ENCODE data around the gene ATPAF2. TPM values are rescaled to one million over a fixed set of nuclear protein-coding genes. Genes with fewer than 3 reads are reported as not detected.

The ATPAF2 gene
- total and polyA plus RNA-seq, 7 donors = 10.3 to 28.8 (median 19.7) TPM

- DNase-seq = no peak
- intact Hi-C loops (cut with DNase I) = loop anchor here (5.0 kb wide), 3 partner anchors 65 to 160 kb away; partner anchors contain the start of genes DRC3 and TOM1L2
- Histone ChIP-seq H3K36me3 (no peaks in the 10 kb centered on the region), H3K27me3 (no peaks in the 10 kb centered on the region), H3K27ac (no peak overlapping the region), H3K4me1 (peaks cover 0 to 45% (median 38%) of the 10 kb centered on the region in 4 donors), H3K4me3 (no peak overlapping the region), H3K9me3 (no peaks in the 10 kb centered on the region)
- TF ChIP-seq EP300 (IDR thresholded peaks at IDR 0.05) = no peak
- TF ChIP-seq CTCF (IDR thresholded peaks at IDR 0.05) = no peak
- TF ChIP-seq POLR2AphosphoS5 (IDR thresholded peaks at IDR 0.05) = no peak
- no peak for TF ChIP-seq POLR2A (IDR thresholded peaks at IDR 0.05)
- 59 to 78% methylated on average over 6 of the region's 6 CpGs for WGBS, 2 donors
Observed at GRCh38 chr17:18037486-18037885, 1.5 kb downstream of the ATPAF2 start.

GRCh38 chr17:18035704-18036103 is 3.3 kb downstream of the ATPAF2 start:
- no peak for DNase-seq
- Histone ChIP-seq H3K36me3 (no peaks in the 10 kb centered on the region), H3K27ac (no peak overlapping the region), H3K4me3 (no peak overlapping the region), H3K9me3 (no peaks in the 10 kb centered on the region), H3K27me3 (no peaks in the 10 kb centered on the region), H3K4me1 (peaks cover 0 to 27% (median 27%) of the 10 kb centered on the region in 4 donors)
- 64 to 85% methylated on average over 2 of the region's 2 CpGs for WGBS, 2 donors
- intact Hi-C loops (cut with DNase I) = loop anchor here (5.0 kb wide), 3 partner anchors 63 to 158 kb away; partner anchors contain the start of genes DRC3 and TOM1L2
- TF ChIP-seq EP300 (IDR thresholded peaks at IDR 0.05) (no peak), POLR2AphosphoS5 (IDR thresholded peaks at IDR 0.05) (no peak), POLR2A (IDR thresholded peaks at IDR 0.05) (no peak), CTCF (IDR thresholded peaks at IDR 0.05) (no peak)

- Histone ChIP-seq H3K27ac (no peak overlapping the region), H3K9me3 (no peaks in the 10 kb centered on the region), H3K27me3 (no peaks in the 10 kb centered on the region), H3K4me1 (peaks cover 0 to 19% (median 17%) of the 10 kb centered on the region in 4 donors), H3K36me3 (no peaks in the 10 kb centered on the region), H3K4me3 (no peak overlapping the region)
- no peak for DNase-seq
- TF ChIP-seq CTCF (IDR thresholded peaks at IDR 0.05) = peak; percentile 39 to 51 (median 42)
- peak in 1 of 4 donors; percentile 13 for TF ChIP-seq POLR2AphosphoS5 (IDR thresholded peaks at IDR 0.05)
- TF ChIP-seq EP300 (IDR thresholded peaks at IDR 0.05) = no peak
- no peak for TF ChIP-seq POLR2A (IDR thresholded peaks at IDR 0.05)
- 20 to 24% methylated on average over 5 of the region's 5 CpGs for WGBS, 2 donors
- intact Hi-C loops (cut with DNase I) = loop anchor here (1.0 kb wide), 1 partner anchor 352 kb away; the partner anchor contains the start of gene RAI1
Observed at GRCh38 chr17:18033442-18034099, 5.4 kb downstream of the ATPAF2 start.

- no peak for DNase-seq
- no peaks in the 10 kb centered on the region for H3K9me3 ChIP-seq
- H3K4me1 ChIP-seq = peaks cover 0 to 3% (median 2%) of the 10 kb centered on the region in 4 donors
- no peaks in the 10 kb centered on the region for H3K27me3 ChIP-seq
- H3K36me3 ChIP-seq = peaks cover 0 to 14% (median 0%) of the 10 kb centered on the region in 4 donors
- H3K4me3 ChIP-seq = no peak overlapping the region
- intact Hi-C loops (cut with DNase I) = no loop called here
- TF ChIP-seq POLR2A (IDR thresholded peaks at IDR 0.05) (no peak), EP300 (IDR thresholded peaks at IDR 0.05) (no peak), CTCF (IDR thresholded peaks at IDR 0.05) (no peak), POLR2AphosphoS5 (IDR thresholded peaks at IDR 0.05) (no peak)
- H3K27ac ChIP-seq = no peak overlapping the region
- WGBS, 2 donors = 57 to 86% methylated on average over 2 of the region's 2 CpGs
Observed at GRCh38 chr17:18031955-18032354, 7.0 kb downstream of the ATPAF2 start.

All from sigmoid colon (tissue), 7 donors.